ENCODE data around the gene ERCC6L.

The ERCC6L gene

GRCh38 chrX:72238721-72239475 lies at the start of gene ERCC6L:
TSS of gene ERCC6L (minus strand) at chrX:72239027. CDS start at chrX:72238911, 116 bp downstream.
- H3K4me3 ChIP-seq (ENCODE audit: low read depth, low read length) = peak within 1 kb of the TSS; percentile 58
- in situ Hi-C loops (cut with HindIII; ENCODE audit: low sequenced_read_pairs) = no loop called here

GRCh38 chrX:72282302-72282701 lies 43.5 kb upstream of the ERCC6L start:
- in situ Hi-C loops (cut with HindIII; ENCODE audit: low sequenced_read_pairs) = no loop called here
- DNase-seq (ENCODE audit: low read depth, low spot score) = no peak
- no peak for TF ChIP-seq CTCF (IDR thresholded peaks at IDR 0.05; ENCODE audit: low read depth, low read length)
- no peak overlapping the region for H3K4me3 ChIP-seq (ENCODE audit: low read depth, low read length)

More at GRCh38 chrX:72238721-72239475, at the start of gene ERCC6L:
- peak; percentile 86 for DNase-seq (ENCODE audit: low read depth, low spot score)
- no peak for TF ChIP-seq CTCF (IDR thresholded peaks at IDR 0.05; ENCODE audit: low read depth, low read length)

- no peak for TF ChIP-seq CTCF (IDR thresholded peaks at IDR 0.05; ENCODE audit: low read depth, low read length)
- in situ Hi-C loops (cut with HindIII; ENCODE audit: low sequenced_read_pairs) = no loop called here
- no peak overlapping the region for H3K4me3 ChIP-seq (ENCODE audit: low read depth, low read length)
- DNase-seq (ENCODE audit: low read depth, low spot score) = no peak
Measured at GRCh38 chrX:72280321-72280845, 41.6 kb upstream of the ERCC6L start.

GRCh38 chrX:72276478-72276953 lies 37.7 kb upstream of the ERCC6L start:
- peak; percentile 17 for DNase-seq (ENCODE audit: low read depth, low spot score)
- peak overlapping the region; percentile 92 for H3K4me3 ChIP-seq (ENCODE audit: low read depth, low read length)
- in situ Hi-C loops (cut with HindIII; ENCODE audit: low sequenced_read_pairs) = no loop called here
- TF ChIP-seq CTCF (IDR thresholded peaks at IDR 0.05; ENCODE audit: low read depth, low read length) = no peak

GRCh38 chrX:72274526-72274925 lies 35.7 kb upstream of the ERCC6L start:
- DNase-seq (ENCODE audit: low read depth, low spot score) = no peak
- peak overlapping the region; percentile 92 for H3K4me3 ChIP-seq (ENCODE audit: low read depth, low read length)
- in situ Hi-C loops (cut with HindIII; ENCODE audit: low sequenced_read_pairs) = no loop called here
- TF ChIP-seq CTCF (IDR thresholded peaks at IDR 0.05; ENCODE audit: low read depth, low read length) = no peak

GRCh38 chrX:72273718-72274117 lies 34.9 kb upstream of the ERCC6L start:
- H3K4me3 ChIP-seq (ENCODE audit: low read depth, low read length) = peak overlapping the region; percentile 92
- in situ Hi-C loops (cut with HindIII; ENCODE audit: low sequenced_read_pairs) = no loop called here
- DNase-seq (ENCODE audit: low read depth, low spot score) = peak; percentile 13
- TF ChIP-seq CTCF (IDR thresholded peaks at IDR 0.05; ENCODE audit: low read depth, low read length) = no peak

Measured in astrocyte of the spinal cord (primary cell).